ENCODE results near the gene C19orf85.
A peak's percentile ranks its signal among the peaks of the same experiment; 100 is the strongest.
"Not testable (repeated sequence)": the region's sequence is repeated elsewhere in the genome, so short reads cannot be mapped to it uniquely, and the experiment has no call there.

Gene C19orf85

GRCh38 chr19:55464662-55465054, at the start of gene C19orf85:
Gene C19orf85 (minus strand): TSS chr19:55464751. CDS start chr19:55464554, 197 bp downstream.
- no peak for DNase-seq

GRCh38 chr19:55508120-55508519, 43.6 kb upstream of the C19orf85 start:
- no peak for DNase-seq

GRCh38 chr19:55504981-55505380, 40.4 kb upstream of the C19orf85 start:
- DNase-seq = no peak

- DNase-seq = no peak
Observed at GRCh38 chr19:55504252-55504603, 39.7 kb upstream of the C19orf85 start.

- peak; percentile 92 for DNase-seq
Observed at GRCh38 chr19:55503502-55504251, 39.1 kb upstream of the C19orf85 start.

- DNase-seq = no peak
Observed at GRCh38 chr19:55503157-55503501, 38.6 kb upstream of the C19orf85 start.

- no peak for DNase-seq
Observed at GRCh38 chr19:55502197-55502952, 37.8 kb upstream of the C19orf85 start.

GRCh38 chr19:55500368-55500952, 35.9 kb upstream of the C19orf85 start:
- no peak for DNase-seq

- no peak for DNase-seq
Observed at GRCh38 chr19:55498246-55498840, 33.8 kb upstream of the C19orf85 start.

GRCh38 chr19:55497763-55498162, 33.2 kb upstream of the C19orf85 start:
- no peak for DNase-seq

- DNase-seq = not testable (repeated sequence)
Observed at GRCh38 chr19:55496820-55497219, 32.3 kb upstream of the C19orf85 start.

GRCh38 chr19:55495646-55496349, 31.2 kb upstream of the C19orf85 start:
- no peak for DNase-seq

- peak; percentile 42 for DNase-seq
Observed at GRCh38 chr19:55494172-55494761, 29.7 kb upstream of the C19orf85 start.

GRCh38 chr19:55493645-55494171, 29.2 kb upstream of the C19orf85 start:
- DNase-seq = no peak

GRCh38 chr19:55493052-55493644, 28.6 kb upstream of the C19orf85 start:
- DNase-seq = peak; percentile 40

- no peak for DNase-seq
Observed at GRCh38 chr19:55492362-55492944, 27.9 kb upstream of the C19orf85 start.

- no peak for DNase-seq
Observed at GRCh38 chr19:55491546-55492360, 27.2 kb upstream of the C19orf85 start.

GRCh38 chr19:55490478-55491432, 26.2 kb upstream of the C19orf85 start:
- DNase-seq = no peak

Data from fibroblast of skin of right quadriceps (primary cell).